K562 (cell line): ENCODE data around the gene OPN5.

Source experiments
- BRD9 ChIP-seq: fragments of 450-650 bp; IDR thresholded peaks from 2 replicates; pipeline ENCODE4 v1.6.1; 2018; ENCODE audit warnings: low read depth; ENCODE audit not compliant: partially characterized antibody
- EZH2 ChIP-seq: IDR thresholded peaks from 2 replicates; pipeline ENCODE4 v1.6.1; 2012; ENCODE audit warnings: low read depth, mild to moderate bottlenecking, inconsistent platforms, low read length, borderline replicate concordance
- GABPA ChIP-seq: fragments of 200-800 bp; sonication (Bioruptor generic); conservative IDR thresholded peaks from 2 replicates; pipeline ENCODE4 v1.6.1; 2016; ENCODE audit warnings: low read depth, missing genetic modification characterization, missing compliant biosample characterization
- HSF4 ChIP-seq: fragments of 250-450 bp; sonication (Bioruptor Pico); IDR thresholded peaks from 2 replicates; pipeline ENCODE4 v2.1.2; 2022; ENCODE audit warnings: mild to moderate bottlenecking, moderate library complexity, borderline replicate concordance
- PREB ChIP-seq: sonication (generic); formaldehyde crosslinking; IDR thresholded peaks from 2 replicates; pipeline ENCODE4 v1.8.1; 2023; ENCODE audit warnings: mild to moderate bottlenecking, missing genetic modification reagents
- SMAD1 ChIP-seq: fragments of 150-350 bp; IDR thresholded peaks from 2 replicates; pipeline ENCODE4 v1.6.1; 2014; ENCODE audit warnings: low read length, low read depth; ENCODE audit not compliant: partially characterized antibody
- ZNF77 ChIP-seq: fragments of 250-450 bp; sonication (Bioruptor Pico); IDR thresholded peaks from 2 replicates; pipeline ENCODE4 v1.5.0; 2020
- TF ChIP-seq, protein P1 (sequence below), 3 experiments: IDR thresholded peaks in 2 of 3; conservative IDR thresholded peaks in 1 of 3; 2 replicates each; pipeline ENCODE4 v1.5.1; 2011 to 2012; ENCODE audit warnings: low read length in 3 of 3, mild to moderate bottlenecking in 3 of 3, control low read depth in 2 of 3, improper control_type of control experiment in 1 of 3, inconsistent platforms in 1 of 3, low read depth in 1 of 3, mixed read lengths in 1 of 3, moderate library complexity in 1 of 3; ENCODE audit not compliant: insufficient read depth in 2 of 3

- TF ChIP-seq GABPA (no peak), EZH2 (no peak), SMAD1 (no peak), HSF4 (CRISPR knock-in tag) (no peak), BRD9 (no peak), PREB (no peak), ZNF77 (CRISPR knock-in tag) (no peak)
- TF ChIP-seq, protein P1, sequence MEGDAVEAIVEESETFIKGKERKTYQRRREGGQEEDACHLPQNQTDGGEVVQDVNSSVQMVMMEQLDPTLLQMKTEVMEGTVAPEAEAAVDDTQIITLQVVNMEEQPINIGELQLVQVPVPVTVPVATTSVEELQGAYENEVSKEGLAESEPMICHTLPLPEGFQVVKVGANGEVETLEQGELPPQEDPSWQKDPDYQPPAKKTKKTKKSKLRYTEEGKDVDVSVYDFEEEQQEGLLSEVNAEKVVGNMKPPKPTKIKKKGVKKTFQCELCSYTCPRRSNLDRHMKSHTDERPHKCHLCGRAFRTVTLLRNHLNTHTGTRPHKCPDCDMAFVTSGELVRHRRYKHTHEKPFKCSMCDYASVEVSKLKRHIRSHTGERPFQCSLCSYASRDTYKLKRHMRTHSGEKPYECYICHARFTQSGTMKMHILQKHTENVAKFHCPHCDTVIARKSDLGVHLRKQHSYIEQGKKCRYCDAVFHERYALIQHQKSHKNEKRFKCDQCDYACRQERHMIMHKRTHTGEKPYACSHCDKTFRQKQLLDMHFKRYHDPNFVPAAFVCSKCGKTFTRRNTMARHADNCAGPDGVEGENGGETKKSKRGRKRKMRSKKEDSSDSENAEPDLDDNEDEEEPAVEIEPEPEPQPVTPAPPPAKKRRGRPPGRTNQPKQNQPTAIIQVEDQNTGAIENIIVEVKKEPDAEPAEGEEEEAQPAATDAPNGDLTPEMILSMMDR (IDR thresholded peaks at IDR 0.05 in 2 of 3, conservative IDR thresholded peaks at IDR 0.05 in 1 of 3; ENCODE audit: insufficient read depth in 2 of 3, low read depth in 1 of 3, low read length in 3 of 3): no peak
Observed at GRCh38 chr6:47801984-47802383, 20.2 kb downstream of the OPN5 start.
